Measurements from ENCODE around the gene C1QTNF9.
A peak's percentile ranks its signal among the peaks of the same experiment; 100 is the strongest.

C1QTNF9 gene

GRCh38 chr13:24348385-24348784 lies 39.0 kb downstream of the C1QTNF9 start:
- TF ChIP-seq, protein P1, sequence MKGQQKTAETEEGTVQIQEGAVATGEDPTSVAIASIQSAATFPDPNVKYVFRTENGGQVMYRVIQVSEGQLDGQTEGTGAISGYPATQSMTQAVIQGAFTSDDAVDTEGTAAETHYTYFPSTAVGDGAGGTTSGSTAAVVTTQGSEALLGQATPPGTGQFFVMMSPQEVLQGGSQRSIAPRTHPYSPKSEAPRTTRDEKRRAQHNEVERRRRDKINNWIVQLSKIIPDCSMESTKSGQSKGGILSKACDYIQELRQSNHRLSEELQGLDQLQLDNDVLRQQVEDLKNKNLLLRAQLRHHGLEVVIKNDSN (IDR thresholded peaks at IDR 0.05): no peak

DNA sequence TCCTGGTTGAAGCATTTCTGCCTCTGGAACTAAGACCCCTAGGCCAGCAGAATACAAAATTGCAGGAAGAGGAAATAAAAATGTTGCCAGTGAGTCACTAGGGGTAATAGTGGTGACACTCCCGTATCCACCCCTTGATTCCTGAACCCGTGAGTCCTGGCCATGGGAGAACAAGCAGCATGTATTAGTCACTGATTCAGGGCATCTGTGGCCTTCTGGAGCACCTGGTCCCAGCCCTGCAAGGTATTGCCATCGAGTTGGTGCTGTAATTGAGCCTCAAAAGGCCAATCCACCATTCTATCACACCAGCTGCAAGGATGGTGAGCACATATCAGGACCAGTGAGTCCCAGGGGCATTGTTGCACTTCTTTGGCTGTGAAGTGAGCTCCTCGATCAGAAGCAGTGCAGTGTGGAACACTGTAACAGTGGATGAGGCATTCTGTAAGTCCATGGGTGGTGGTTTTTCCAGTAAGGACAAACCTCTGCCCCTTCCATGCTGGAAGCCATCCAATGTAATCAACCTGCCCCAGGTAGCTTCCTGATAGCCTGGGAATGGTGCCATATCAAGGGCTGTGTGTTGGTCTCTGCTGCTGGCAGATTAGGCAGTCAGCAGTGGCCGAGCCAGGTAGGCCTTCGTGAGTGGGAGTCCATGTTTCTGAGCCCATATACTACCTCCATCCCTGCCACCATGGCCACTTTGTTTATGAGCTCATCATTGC lies 39.6 kb downstream of the C1QTNF9 start:
- TF ChIP-seq YY1 (IDR thresholded peaks at IDR 0.05; ENCODE audit: low read depth) (0 out of 2 replicates have a peak, but pooled peaks have one; percentile 33), EGR1 (IDR thresholded peaks at IDR 0.05) (no peak), RAD21 (IDR thresholded peaks at IDR 0.05; ENCODE audit: low read depth) (peak; percentile 7; the same call in 1 of the 2 replicates), MAX (IDR thresholded peaks at IDR 0.05) (no peak; the same call in 1 of the 2 replicates), TCF12 (IDR thresholded peaks at IDR 0.05; ENCODE audit: low read depth) (0 out of 2 replicates have a peak, but pooled peaks have one; percentile 36), NFIC (IDR thresholded peaks at IDR 0.05) (peak; percentile 84), CREB1 (IDR thresholded peaks at IDR 0.05; ENCODE audit: low read depth) (no peak), TEAD4 (IDR thresholded peaks at IDR 0.05) (no peak)

DNA sequence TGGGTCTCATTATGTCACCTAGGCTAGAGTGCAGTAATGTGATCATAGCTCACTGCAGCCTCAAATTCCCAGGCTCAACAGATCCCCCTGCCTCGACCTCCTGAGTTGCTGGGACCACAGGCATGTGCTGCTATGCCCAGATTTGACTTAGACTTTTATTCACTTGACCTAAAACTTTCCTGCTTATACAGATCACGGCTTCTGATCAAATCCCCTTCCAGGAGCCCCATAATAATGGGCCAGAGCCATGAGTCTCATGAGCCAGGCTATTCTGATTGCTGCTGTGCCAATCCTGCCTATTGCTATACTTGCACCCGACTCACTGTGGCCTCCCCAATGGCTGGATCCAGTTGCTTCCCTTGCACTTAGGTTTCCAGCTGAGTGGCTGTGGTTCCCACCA lies 42.0 kb downstream of the C1QTNF9 start:
- TF ChIP-seq FOXM1 (IDR thresholded peaks at IDR 0.05; ENCODE audit: borderline replicate concordance, low read depth) (no peak), TCF12 (IDR thresholded peaks at IDR 0.05; ENCODE audit: low read depth) (no peak), EGR1 (IDR thresholded peaks at IDR 0.05) (no peak), ZBTB7A (IDR thresholded peaks at IDR 0.05; ENCODE audit: low read depth) (no peak), EP300 (IDR thresholded peaks at IDR 0.05; ENCODE audit: borderline replicate concordance) (no peak), YY1 (IDR thresholded peaks at IDR 0.05; ENCODE audit: low read depth) (no peak), CEBPB (IDR thresholded peaks at IDR 0.05) (no peak), RAD21 (IDR thresholded peaks at IDR 0.05; ENCODE audit: low read depth) (no peak)
- TF ChIP-seq, protein P1 (IDR thresholded peaks at IDR 0.05): no peak

DNA sequence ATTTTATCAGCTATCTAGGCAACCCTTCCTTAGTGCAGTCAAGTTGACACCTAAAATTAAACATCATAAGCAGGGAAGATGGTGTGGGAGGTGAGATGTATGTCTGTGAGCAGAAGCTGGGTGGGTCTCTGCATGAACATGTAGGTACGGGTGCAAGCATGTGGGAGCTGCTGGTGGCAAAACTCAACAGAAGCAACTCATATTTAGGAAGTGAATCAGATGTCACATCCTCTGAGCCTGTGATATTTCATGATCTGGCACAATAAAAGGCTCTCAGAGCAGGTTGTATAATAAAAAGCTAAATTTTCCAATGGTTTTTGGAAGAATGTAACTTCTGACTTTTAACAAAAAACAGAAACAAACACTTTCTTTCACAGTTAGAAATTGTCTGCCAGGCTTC lies 44.4 kb downstream of the C1QTNF9 start:
- no peak for TF ChIP-seq TAF1 (IDR thresholded peaks at IDR 0.05; ENCODE audit: low read depth)
- TF ChIP-seq TEAD4 (IDR thresholded peaks at IDR 0.05): no peak
- TF ChIP-seq EGR1 (IDR thresholded peaks at IDR 0.05): no peak
- no peak for TF ChIP-seq FOXM1 (IDR thresholded peaks at IDR 0.05; ENCODE audit: borderline replicate concordance, low read depth)
- TF ChIP-seq, protein P1 (IDR thresholded peaks at IDR 0.05): no peak
- no peak for TF ChIP-seq CEBPB (IDR thresholded peaks at IDR 0.05)
- no peak for TF ChIP-seq EP300 (IDR thresholded peaks at IDR 0.05; ENCODE audit: borderline replicate concordance)
- TF ChIP-seq ZBTB7A (IDR thresholded peaks at IDR 0.05; ENCODE audit: low read depth): no peak
- TF ChIP-seq MAX (IDR thresholded peaks at IDR 0.05): no peak
- TF ChIP-seq YY1 (IDR thresholded peaks at IDR 0.05; ENCODE audit: low read depth): no peak
- TF ChIP-seq RAD21 (IDR thresholded peaks at IDR 0.05; ENCODE audit: low read depth): no peak
- TF ChIP-seq, protein P2, sequence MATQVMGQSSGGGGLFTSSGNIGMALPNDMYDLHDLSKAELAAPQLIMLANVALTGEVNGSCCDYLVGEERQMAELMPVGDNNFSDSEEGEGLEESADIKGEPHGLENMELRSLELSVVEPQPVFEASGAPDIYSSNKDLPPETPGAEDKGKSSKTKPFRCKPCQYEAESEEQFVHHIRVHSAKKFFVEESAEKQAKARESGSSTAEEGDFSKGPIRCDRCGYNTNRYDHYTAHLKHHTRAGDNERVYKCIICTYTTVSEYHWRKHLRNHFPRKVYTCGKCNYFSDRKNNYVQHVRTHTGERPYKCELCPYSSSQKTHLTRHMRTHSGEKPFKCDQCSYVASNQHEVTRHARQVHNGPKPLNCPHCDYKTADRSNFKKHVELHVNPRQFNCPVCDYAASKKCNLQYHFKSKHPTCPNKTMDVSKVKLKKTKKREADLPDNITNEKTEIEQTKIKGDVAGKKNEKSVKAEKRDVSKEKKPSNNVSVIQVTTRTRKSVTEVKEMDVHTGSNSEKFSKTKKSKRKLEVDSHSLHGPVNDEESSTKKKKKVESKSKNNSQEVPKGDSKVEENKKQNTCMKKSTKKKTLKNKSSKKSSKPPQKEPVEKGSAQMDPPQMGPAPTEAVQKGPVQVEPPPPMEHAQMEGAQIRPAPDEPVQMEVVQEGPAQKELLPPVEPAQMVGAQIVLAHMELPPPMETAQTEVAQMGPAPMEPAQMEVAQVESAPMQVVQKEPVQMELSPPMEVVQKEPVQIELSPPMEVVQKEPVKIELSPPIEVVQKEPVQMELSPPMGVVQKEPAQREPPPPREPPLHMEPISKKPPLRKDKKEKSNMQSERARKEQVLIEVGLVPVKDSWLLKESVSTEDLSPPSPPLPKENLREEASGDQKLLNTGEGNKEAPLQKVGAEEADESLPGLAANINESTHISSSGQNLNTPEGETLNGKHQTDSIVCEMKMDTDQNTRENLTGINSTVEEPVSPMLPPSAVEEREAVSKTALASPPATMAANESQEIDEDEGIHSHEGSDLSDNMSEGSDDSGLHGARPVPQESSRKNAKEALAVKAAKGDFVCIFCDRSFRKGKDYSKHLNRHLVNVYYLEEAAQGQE (IDR thresholded peaks at IDR 0.05; ENCODE audit: low read depth): no peak
- TF ChIP-seq NFIC (IDR thresholded peaks at IDR 0.05): no peak
- no peak for TF ChIP-seq CREB1 (IDR thresholded peaks at IDR 0.05; ENCODE audit: low read depth)
- no peak for TF ChIP-seq TCF12 (IDR thresholded peaks at IDR 0.05; ENCODE audit: low read depth)

DNA sequence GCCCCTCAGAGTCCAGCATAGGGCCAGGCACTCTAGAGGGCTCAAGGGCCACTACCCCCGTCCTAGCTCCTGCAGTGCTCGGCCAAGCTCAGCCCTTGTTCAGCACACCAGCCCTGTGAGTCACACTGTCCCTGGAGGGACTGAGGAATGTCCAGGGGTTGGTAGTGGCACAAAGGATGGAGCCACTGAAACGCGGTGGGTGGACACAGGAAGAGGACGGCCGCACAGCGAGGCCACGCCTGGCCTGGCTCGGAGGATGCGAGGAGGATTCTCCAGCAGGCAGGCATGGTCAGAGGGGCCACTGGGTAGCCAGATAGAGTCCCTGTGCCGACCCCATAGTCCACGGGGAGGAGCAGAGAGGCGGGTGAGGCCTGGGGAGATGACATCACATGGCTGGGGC lies 45.7 kb downstream of the C1QTNF9 start:
- no peak for TF ChIP-seq CREB1 (IDR thresholded peaks at IDR 0.05; ENCODE audit: low read depth)
- TF ChIP-seq TAF1 (IDR thresholded peaks at IDR 0.05; ENCODE audit: low read depth): no peak
- no peak for TF ChIP-seq YY1 (IDR thresholded peaks at IDR 0.05; ENCODE audit: low read depth)

- no peak for TF ChIP-seq NFIC (IDR thresholded peaks at IDR 0.05)
- TF ChIP-seq ZBTB7A (IDR thresholded peaks at IDR 0.05; ENCODE audit: low read depth): no peak
- TF ChIP-seq MAX (IDR thresholded peaks at IDR 0.05): no peak
- TF ChIP-seq, protein P1 (IDR thresholded peaks at IDR 0.05): no peak
- TF ChIP-seq TAF1 (IDR thresholded peaks at IDR 0.05; ENCODE audit: low read depth): no peak
- no peak for TF ChIP-seq CREB1 (IDR thresholded peaks at IDR 0.05; ENCODE audit: low read depth)
- TF ChIP-seq FOXM1 (IDR thresholded peaks at IDR 0.05; ENCODE audit: borderline replicate concordance, low read depth): no peak
- TF ChIP-seq TCF12 (IDR thresholded peaks at IDR 0.05; ENCODE audit: low read depth): no peak
- no peak for TF ChIP-seq EGR1 (IDR thresholded peaks at IDR 0.05)
- no peak for TF ChIP-seq CEBPB (IDR thresholded peaks at IDR 0.05)
- TF ChIP-seq RAD21 (IDR thresholded peaks at IDR 0.05; ENCODE audit: low read depth): no peak
- TF ChIP-seq, protein P2 (IDR thresholded peaks at IDR 0.05; ENCODE audit: low read depth): no peak
- TF ChIP-seq TEAD4 (IDR thresholded peaks at IDR 0.05): no peak
- no peak for TF ChIP-seq YY1 (IDR thresholded peaks at IDR 0.05; ENCODE audit: low read depth)
- no peak for TF ChIP-seq EP300 (IDR thresholded peaks at IDR 0.05; ENCODE audit: borderline replicate concordance)
These were observed 46.9 kb downstream of the C1QTNF9 start for GRCh38 chr13:24356270-24356669.
